K562 (cell line): ENCODE data around the gene VSTM5. TPM values are rescaled to one million over a fixed set of nuclear protein-coding genes. Genes with fewer than 3 reads are reported as not detected.
A peak's percentile ranks its signal among the peaks of the same experiment; 100 is the strongest.

Experiments used
- ARHGAP35 ChIP-seq: fragments of 450-650 bp; IDR thresholded peaks from 2 replicates; pipeline ENCODE4 v1.6.1; 2018; ENCODE audit not compliant: partially characterized antibody
- CBX5 ChIP-seq: IDR thresholded peaks from 2 replicates; pipeline ENCODE4 v1.6.1; 2014; ENCODE audit warnings: low read depth, borderline replicate concordance
- DDX20 ChIP-seq: fragments of 450-650 bp; IDR thresholded peaks from 2 replicates; pipeline ENCODE4 v1.6.1; 2016; ENCODE audit warnings: missing genetic modification characterization, low read depth, mild to moderate bottlenecking, missing compliant biosample characterization, moderate library complexity
- FOXA1 ChIP-seq: fragments of 450-650 bp; IDR thresholded peaks from 2 replicates; pipeline ENCODE4 v1.6.1; 2016; ENCODE audit warnings: mild to moderate bottlenecking, borderline replicate concordance
- JUN ChIP-seq, 2 experiments: sonication (generic) in 1 of 2; formaldehyde crosslinking in 1 of 2; IDR thresholded peaks; 2 replicates each; pipeline versions ENCODE4 v1.6.1 to v1.8.0; 2012 to 2022; ENCODE audit warnings: borderline replicate concordance in 2 of 2, mild to moderate bottlenecking in 2 of 2, improper control_type of control experiment in 1 of 2, low read depth in 1 of 2, low read length in 1 of 2, missing genetic modification reagents in 1 of 2
- MTA2 ChIP-seq: fragments of 450-650 bp; IDR thresholded peaks from 2 replicates; pipeline ENCODE4 v1.6.1; 2016; ENCODE audit warnings: low read depth
- MYC ChIP-seq, 2 experiments: fragments of 250-450 bp in 1 of 2; sonication (Bioruptor Pico) in 1 of 2; IDR thresholded peaks; 2 replicates each; pipeline versions ENCODE4 v1.5.1 to v1.6.1; 2012 to 2021; ENCODE audit warnings: low read depth in 2 of 2, borderline replicate concordance in 1 of 2, improper control_type of control experiment in 1 of 2, low read length in 1 of 2, mild to moderate bottlenecking in 1 of 2, moderate library complexity in 1 of 2
- NR4A1 ChIP-seq, 2 experiments: fragments of 250-450 bp in 1 of 2; fragments of 450-650 bp in 1 of 2; sonication (Bioruptor Pico) in 1 of 2; IDR thresholded peaks; 2 replicates each; pipeline versions ENCODE4 v1.4.0 to v1.6.1; 2016 to 2020; ENCODE audit warnings: mild to moderate bottlenecking in 2 of 2, missing compliant biosample characterization in 1 of 2, missing genetic modification characterization in 1 of 2, moderate library complexity in 1 of 2
- OTX1 ChIP-seq: fragments of 450-650 bp; formaldehyde crosslinking; IDR thresholded peaks from 2 replicates; pipeline ENCODE4 v1.4.0; 2022; ENCODE audit warnings: mild to moderate bottlenecking
- SPI1 ChIP-seq: IDR thresholded peaks from 2 replicates; pipeline ENCODE4 v1.6.1; 2011; ENCODE audit warnings: low read depth, low read length, control low read depth, borderline replicate concordance
- TCF3 ChIP-seq: sonication (generic); formaldehyde crosslinking; IDR thresholded peaks from 2 replicates; pipeline ENCODE4 v1.4.0; 2020; ENCODE audit warnings: mild to moderate bottlenecking, missing genetic modification reagents
- TEAD4 ChIP-seq, 2 experiments: sonication (generic) in 1 of 2; formaldehyde crosslinking in 1 of 2; IDR thresholded peaks; 2 replicates each; pipeline versions ENCODE4 v1.6.1 to v1.8.0; 2012 to 2022; ENCODE audit warnings: borderline replicate concordance in 1 of 2, inconsistent platforms in 1 of 2, low read length in 1 of 2, mild to moderate bottlenecking in 1 of 2, missing genetic modification reagents in 1 of 2
- THRAP3 ChIP-seq: fragments of 450-650 bp; IDR thresholded peaks from 2 replicates; pipeline ENCODE4 v1.6.1; 2016; ENCODE audit warnings: mild to moderate bottlenecking, inconsistent platforms, borderline replicate concordance
- TRIM24 ChIP-seq, 2 experiments: fragments of 450-650 bp; IDR thresholded peaks; 2 replicates each; pipeline ENCODE4 v1.6.1; 2016
- polyA plus RNA-seq, 8 experiments: library from polyadenylated mRNA; depleted of rRNA in 4 of 8; stranded (reverse) in 5 of 8; unstranded in 3 of 8; fragments of >200 nt; fragmentation: Nextera tagmentation in 2 of 8; fragmentation: Illumina TruSeq in 1 of 8; extraction: Ambion mirVana in 2 of 8; extraction: Trizol in 1 of 8; gene quantifications; 2 replicates each; pipeline versions ENCODE4 v1.2.1 to v1.2.3, GENCODE V29; 2011 to 2014; ENCODE audit warnings: inconsistent platforms in 1 of 8, missing spikeins in 1 of 8
- total RNA-seq, 7 experiments: library from RNA; depleted of rRNA in 6 of 7; stranded (reverse); fragments of >200 nt in 6 of 7; fragmentation: Illumina TruSeq in 2 of 7; extraction: Trizol in 2 of 7; gene quantifications; 2 replicates each; pipeline versions ENCODE4 v1.2.1 to v1.2.3, GENCODE V29; 2011 to 2021; ENCODE audit warnings: low replicate concordance in 1 of 7
- TF ChIP-seq, protein P1 (sequence below): sonication (generic); formaldehyde crosslinking; IDR thresholded peaks from 2 replicates; pipeline ENCODE4 v1.9.0; 2022; ENCODE audit warnings: mild to moderate bottlenecking, missing genetic modification reagents
- TF ChIP-seq, protein P2 (sequence below): IDR thresholded peaks from 2 replicates; pipeline ENCODE4 v1.6.1; 2016; ENCODE audit warnings: missing genetic modification characterization, missing compliant biosample characterization
- TF ChIP-seq, protein P3 (sequence below): fragments of 450-650 bp; formaldehyde crosslinking; IDR thresholded peaks from 2 replicates; pipeline ENCODE4 v1.4.0; 2022; ENCODE audit warnings: missing genetic modification characterization
- TF ChIP-seq, protein P4 (sequence below): fragments of 450-650 bp; formaldehyde crosslinking; IDR thresholded peaks from 2 replicates; pipeline ENCODE4 v1.4.0; 2020; ENCODE audit warnings: mild to moderate bottlenecking, moderate library complexity
- TF ChIP-seq, protein P5 (sequence below): fragments of 450-650 bp; IDR thresholded peaks from 2 replicates; pipeline ENCODE4 v1.6.1; 2016; ENCODE audit warnings: missing biosample characterization, missing genetic modification characterization
- TF ChIP-seq, protein P6 (sequence below): fragments of 250-450 bp; sonication (Bioruptor Pico); IDR thresholded peaks from 2 replicates; pipeline ENCODE4 v1.8.0; 2022; ENCODE audit warnings: moderate library complexity, mild to moderate bottlenecking, inconsistent platforms

Gene VSTM5
- total and polyA plus RNA-seq, 9 of the 15 experiments (the other 6 are each of a cell fraction or from before 2014, with no cell fraction given), result 0.01 TPM; not detected in 8

DNA sequence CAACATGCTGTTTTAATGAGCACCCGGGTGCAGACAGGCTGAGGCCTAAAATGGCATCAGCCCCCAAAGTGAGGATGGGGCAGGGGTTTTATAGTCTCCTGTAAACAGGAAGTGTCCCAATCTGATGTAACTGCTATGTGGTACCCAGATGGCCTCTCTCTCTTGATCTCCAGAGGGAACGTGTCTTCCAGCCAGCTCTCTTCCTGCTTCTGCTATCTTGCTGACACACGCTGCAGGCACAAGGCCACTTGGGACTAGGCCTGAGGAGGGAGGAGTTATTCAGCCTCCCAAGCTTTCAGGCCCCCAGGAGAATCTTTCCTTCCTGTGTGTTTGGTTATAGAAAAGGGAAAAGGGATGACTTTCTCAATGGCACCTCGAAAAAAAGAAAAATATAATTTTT lies 11.4 kb upstream of the VSTM5 start (continued):
- TF ChIP-seq OTX1 (CRISPR knock-in tag), result no peak
- TF ChIP-seq CBX5, result no peak
- TF ChIP-seq NR4A1 (CRISPR knock-in tag; IDR thresholded peaks at IDR 0.05), result no peak
- TF ChIP-seq NR4A1 (tag; IDR thresholded peaks at IDR 0.05), result no peak
- 0 out of 2 replicates have a peak, but pooled peaks have one; percentile 32 for TF ChIP-seq MYC (IDR thresholded peaks at IDR 0.05; ENCODE audit: low read depth, low read length)
- TF ChIP-seq MYC (CRISPR knock-in tag; IDR thresholded peaks at IDR 0.05; ENCODE audit: borderline replicate concordance, low read depth), result no peak
- no peak for TF ChIP-seq ARHGAP35
- TF ChIP-seq, protein P1, sequence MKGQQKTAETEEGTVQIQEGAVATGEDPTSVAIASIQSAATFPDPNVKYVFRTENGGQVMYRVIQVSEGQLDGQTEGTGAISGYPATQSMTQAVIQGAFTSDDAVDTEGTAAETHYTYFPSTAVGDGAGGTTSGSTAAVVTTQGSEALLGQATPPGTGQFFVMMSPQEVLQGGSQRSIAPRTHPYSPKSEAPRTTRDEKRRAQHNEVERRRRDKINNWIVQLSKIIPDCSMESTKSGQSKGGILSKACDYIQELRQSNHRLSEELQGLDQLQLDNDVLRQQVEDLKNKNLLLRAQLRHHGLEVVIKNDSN, result no peak
- no peak for TF ChIP-seq THRAP3
- peak; percentile 34; the same call in 1 of the 2 replicates for TF ChIP-seq TEAD4 (IDR thresholded peaks at IDR 0.05; ENCODE audit: low read length)
- TF ChIP-seq TEAD4 (CRISPR knock-in tag; IDR thresholded peaks at IDR 0.05; ENCODE audit: borderline replicate concordance), result no peak
- TF ChIP-seq, protein P2, sequence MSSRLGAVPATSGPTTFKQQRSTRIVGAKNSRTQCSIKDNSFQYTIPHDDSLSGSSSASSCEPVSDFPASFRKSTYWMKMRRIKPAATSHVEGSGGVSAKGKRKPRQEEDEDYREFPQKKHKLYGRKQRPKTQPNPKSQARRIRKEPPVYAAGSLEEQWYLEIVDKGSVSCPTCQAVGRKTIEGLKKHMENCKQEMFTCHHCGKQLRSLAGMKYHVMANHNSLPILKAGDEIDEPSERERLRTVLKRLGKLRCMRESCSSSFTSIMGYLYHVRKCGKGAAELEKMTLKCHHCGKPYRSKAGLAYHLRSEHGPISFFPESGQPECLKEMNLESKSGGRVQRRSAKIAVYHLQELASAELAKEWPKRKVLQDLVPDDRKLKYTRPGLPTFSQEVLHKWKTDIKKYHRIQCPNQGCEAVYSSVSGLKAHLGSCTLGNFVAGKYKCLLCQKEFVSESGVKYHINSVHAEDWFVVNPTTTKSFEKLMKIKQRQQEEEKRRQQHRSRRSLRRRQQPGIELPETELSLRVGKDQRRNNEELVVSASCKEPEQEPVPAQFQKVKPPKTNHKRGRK, result no peak
- peak; percentile 58; the same call in 1 of the 2 replicates for TF ChIP-seq SPI1
- no peak for TF ChIP-seq MTA2
- TF ChIP-seq, protein P3, sequence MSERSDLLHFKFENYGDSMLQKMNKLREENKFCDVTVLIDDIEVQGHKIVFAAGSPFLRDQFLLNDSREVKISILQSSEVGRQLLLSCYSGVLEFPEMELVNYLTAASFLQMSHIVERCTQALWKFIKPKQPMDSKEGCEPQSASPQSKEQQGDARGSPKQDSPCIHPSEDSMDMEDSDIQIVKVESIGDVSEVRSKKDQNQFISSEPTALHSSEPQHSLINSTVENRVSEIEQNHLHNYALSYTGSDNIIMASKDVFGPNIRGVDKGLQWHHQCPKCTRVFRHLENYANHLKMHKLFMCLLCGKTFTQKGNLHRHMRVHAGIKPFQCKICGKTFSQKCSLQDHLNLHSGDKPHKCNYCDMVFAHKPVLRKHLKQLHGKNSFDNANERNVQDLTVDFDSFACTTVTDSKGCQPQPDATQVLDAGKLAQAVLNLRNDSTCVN (CRISPR knock-in tag), result no peak
- TF ChIP-seq JUN (IDR thresholded peaks at IDR 0.05; ENCODE audit: borderline replicate concordance, low read depth, low read length), result no peak
- TF ChIP-seq JUN (CRISPR knock-in tag; IDR thresholded peaks at IDR 0.05; ENCODE audit: borderline replicate concordance), result no peak
- TF ChIP-seq, protein P4, sequence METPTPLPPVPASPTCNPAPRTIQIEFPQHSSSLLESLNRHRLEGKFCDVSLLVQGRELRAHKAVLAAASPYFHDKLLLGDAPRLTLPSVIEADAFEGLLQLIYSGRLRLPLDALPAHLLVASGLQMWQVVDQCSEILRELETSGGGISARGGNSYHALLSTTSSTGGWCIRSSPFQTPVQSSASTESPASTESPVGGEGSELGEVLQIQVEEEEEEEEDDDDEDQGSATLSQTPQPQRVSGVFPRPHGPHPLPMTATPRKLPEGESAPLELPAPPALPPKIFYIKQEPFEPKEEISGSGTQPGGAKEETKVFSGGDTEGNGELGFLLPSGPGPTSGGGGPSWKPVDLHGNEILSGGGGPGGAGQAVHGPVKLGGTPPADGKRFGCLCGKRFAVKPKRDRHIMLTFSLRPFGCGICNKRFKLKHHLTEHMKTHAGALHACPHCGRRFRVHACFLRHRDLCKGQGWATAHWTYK (CRISPR knock-in tag), result no peak
- peak; percentile 42; the same call in 1 of the 2 replicates for TF ChIP-seq TCF3
- 0 out of 4 replicates have a peak, but pooled peaks have one; percentile 11 to 29 for TF ChIP-seq TRIM24 (IDR thresholded peaks at IDR 0.05)
- no peak for TF ChIP-seq FOXA1
- TF ChIP-seq, protein P5, sequence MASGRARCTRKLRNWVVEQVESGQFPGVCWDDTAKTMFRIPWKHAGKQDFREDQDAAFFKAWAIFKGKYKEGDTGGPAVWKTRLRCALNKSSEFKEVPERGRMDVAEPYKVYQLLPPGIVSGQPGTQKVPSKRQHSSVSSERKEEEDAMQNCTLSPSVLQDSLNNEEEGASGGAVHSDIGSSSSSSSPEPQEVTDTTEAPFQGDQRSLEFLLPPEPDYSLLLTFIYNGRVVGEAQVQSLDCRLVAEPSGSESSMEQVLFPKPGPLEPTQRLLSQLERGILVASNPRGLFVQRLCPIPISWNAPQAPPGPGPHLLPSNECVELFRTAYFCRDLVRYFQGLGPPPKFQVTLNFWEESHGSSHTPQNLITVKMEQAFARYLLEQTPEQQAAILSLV (tag), result no peak
- TF ChIP-seq, protein P6, sequence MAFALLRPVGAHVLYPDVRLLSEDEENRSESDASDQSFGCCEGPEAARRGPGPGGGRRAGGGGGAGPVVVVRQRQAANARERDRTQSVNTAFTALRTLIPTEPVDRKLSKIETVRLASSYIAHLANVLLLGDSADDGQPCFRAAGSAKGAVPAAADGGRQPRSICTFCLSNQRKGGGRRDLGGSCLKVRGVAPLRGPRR (CRISPR knock-in tag), result no peak
- TF ChIP-seq DDX20 (tag), result no peak
